NCI-H460 (cell line): ENCODE results near the gene ZGRF1. TPM values are rescaled to one million over a fixed set of nuclear protein-coding genes. Genes with fewer than 3 reads are reported as not detected.
"Not testable (repeated sequence)": the region's sequence is repeated elsewhere in the genome, so short reads cannot be mapped to it uniquely, and the experiment has no call there.

Experiments
- DNase-seq: peaks from one replicate; pipeline ENCODE4 v3.0.0-alpha.2; 2016; ENCODE audit warnings: low read depth; ENCODE audit errors: extremely low read depth
- polyA plus RNA-seq: library from polyadenylated mRNA; depleted of rRNA; stranded (reverse); fragments of >200 nt; gene quantifications from 2 replicates; pipeline ENCODE4 v1.2.3, GENCODE V29; 2014; cell fraction: nucleus; rRNA removed
- total RNA-seq: library from RNA; depleted of rRNA; stranded (reverse); fragments of >200 nt; shearing (Covaris generic); gene quantifications from 2 replicates; pipeline ENCODE4 v1.2.3, GENCODE V29; 2014; rRNA removed

Gene ZGRF1, protein sequence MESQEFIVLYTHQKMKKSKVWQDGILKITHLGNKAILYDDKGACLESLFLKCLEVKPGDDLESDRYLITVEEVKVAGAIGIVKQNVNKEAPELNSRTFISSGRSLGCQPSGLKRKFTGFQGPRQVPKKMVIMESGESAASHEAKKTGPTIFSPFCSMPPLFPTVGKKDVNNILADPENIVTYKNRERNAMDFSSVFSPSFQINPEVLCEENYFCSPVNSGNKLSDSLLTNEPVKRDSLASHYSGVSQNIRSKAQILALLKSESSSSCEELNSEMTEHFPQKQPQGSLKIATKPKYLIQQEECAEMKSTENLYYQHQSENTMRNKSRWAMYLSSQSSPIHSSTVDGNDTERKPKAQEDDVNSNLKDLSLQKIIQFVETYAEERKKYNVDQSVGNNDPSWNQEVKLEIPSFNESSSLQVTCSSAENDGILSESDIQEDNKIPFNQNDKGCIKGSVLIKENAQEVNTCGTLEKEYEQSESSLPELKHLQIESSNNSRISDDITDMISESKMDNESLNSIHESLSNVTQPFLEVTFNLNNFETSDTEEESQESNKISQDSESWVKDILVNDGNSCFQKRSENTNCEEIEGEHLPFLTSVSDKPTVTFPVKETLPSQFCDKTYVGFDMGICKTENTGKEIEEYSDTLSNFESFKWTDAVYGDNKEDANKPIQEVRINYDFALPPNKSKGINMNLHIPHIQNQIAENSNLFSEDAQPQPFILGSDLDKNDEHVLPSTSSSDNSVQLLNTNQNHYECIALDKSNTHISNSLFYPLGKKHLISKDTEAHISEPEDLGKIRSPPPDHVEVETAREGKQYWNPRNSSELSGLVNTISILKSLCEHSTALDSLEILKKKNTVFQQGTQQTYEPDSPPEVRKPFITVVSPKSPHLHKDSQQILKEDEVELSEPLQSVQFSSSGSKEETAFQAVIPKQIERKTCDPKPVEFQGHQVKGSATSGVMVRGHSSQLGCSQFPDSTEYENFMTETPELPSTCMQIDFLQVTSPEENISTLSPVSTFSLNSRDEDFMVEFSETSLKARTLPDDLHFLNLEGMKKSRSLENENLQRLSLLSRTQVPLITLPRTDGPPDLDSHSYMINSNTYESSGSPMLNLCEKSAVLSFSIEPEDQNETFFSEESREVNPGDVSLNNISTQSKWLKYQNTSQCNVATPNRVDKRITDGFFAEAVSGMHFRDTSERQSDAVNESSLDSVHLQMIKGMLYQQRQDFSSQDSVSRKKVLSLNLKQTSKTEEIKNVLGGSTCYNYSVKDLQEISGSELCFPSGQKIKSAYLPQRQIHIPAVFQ (N-terminal part only)
- 7.8 and 8.7 TPM in 2 replicates for total RNA-seq
- polyA plus RNA-seq = 31.2 and 54.6 TPM in 2 replicates

DNA sequence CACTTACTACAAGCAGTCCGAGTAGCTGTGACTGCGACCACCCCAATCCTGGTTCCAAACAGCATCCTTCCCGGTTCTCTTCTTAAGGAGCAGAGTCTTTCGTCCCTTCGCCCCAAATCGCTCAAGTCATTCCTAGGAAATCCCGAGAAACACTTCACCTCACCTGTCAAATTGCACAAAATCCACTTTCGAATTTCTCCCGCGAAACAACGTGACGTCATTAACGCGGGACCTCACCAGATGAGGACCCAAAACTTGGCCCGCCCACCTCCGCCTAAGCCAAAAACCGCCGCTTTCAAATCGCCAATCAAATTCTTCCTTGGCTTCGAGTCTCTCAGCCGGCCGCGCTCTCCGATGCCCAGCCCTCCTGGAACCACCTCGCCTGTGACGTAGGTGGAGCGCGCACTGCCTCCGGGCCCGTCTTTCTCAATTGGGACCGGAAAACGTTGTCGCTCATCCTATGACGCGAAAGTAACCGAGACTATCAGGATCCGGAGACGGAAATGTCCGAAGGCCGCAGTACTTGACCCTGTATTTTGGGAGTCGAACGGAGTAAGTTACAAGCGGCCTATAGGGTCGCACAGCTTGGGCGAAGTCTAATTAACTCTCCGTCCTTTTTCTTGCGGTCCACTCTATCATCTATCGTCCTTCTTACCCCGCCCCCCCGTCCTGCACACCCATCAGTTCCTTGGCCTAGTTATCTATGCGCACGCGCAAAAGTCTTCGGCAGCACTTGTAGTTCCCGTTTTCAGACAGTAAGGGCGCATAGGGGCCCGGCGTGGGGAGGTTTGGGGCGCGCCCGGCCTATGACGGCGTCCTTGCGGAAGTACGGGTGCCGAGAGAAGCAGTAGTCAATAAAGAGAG, at the start of gene ZGRF1, which contains the start of gene LARP7:
Gene ZGRF1 (minus strand): TSS at position 222 of the 864 bp plus-strand sequence. CDS start 3,733 bp downstream, outside the sequence.
Gene LARP7 (plus strand): TSS at position 456 of the 864 bp plus-strand sequence. CDS start 7,527 bp downstream, outside the sequence.
- peak; percentile 97 for DNase-seq

GRCh38 chr4:112680996-112681395, 44.3 kb upstream of the ZGRF1 start:
- no peak for DNase-seq

DNA sequence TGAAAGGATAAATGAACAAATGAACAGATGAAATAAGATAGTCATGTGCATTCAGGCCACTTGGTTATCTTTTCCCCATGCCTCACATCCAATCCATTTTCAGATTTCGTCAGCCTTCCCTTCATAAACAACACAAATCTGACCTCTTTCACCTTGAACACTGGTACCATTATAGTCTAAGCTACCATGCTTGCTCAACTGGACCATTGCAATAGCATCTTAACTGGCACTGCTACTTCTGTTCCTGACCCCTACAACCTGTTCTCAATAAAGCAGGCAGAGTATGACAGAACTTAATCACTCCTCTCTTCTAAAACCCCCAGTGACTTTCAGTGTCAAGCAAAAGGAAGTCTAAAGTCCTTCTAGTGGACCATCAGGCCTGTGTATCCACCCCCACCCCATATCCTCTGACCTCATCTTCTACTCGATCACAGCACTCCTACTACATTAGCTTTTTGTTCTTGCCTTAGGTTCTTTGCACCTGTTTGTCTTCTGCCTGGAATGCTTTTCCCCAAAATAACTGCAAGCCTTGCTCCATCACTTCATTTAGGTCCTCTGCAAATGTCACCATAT, 40.9 kb upstream of the ZGRF1 start:
- DNase-seq = no peak

DNA sequence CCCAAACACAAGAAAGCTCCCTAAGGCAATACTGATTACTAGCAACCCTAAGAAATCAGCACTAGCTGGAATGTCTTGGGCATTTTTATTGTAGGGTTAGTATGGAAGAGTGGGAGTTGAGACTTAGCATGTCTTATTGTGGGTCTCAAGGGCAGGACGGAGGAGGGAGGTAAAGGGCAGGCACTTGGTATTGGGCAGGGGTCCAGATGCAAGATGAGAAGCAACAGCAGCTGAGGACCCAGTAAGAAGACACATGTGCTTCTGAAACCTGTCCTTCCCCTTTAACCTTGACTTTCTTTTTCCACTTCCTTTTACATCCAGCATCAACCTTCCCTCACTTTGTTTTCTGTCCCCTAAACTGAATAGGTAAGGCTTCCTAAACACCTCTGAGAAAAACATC, 37.7 kb upstream of the ZGRF1 start:
- no peak for DNase-seq

GRCh38 chr4:112673686-112674085, 37.0 kb upstream of the ZGRF1 start:
- no peak for DNase-seq

GRCh38 chr4:112673076-112673475, 36.4 kb upstream of the ZGRF1 start:
- DNase-seq = no peak

DNA sequence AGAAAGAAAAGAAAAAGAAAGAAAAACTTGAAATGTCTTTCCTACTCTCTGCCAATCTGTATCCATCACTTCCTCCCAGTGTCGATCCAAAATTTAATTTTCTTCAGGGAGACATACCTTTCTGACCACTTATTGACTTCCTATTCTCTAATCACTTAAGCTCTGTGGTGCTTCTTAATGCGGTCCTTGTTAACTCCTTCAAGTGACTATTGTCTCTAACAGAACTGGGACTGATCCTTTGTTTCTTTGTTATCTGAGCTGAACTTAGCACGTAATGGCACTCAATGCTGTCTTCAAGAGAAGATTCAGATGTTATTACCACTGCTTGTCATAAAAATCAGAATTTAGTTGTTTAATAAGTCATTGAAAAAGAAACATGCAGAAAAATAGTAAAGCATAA, 31.4 kb upstream of the ZGRF1 start:
- no peak for DNase-seq

- DNase-seq = no peak
Measured at GRCh38 chr4:112664611-112665010, 27.9 kb upstream of the ZGRF1 start.

GRCh38 chr4:112656115-112656514, 19.4 kb upstream of the ZGRF1 start:
- DNase-seq = not testable (repeated sequence)

DNA sequence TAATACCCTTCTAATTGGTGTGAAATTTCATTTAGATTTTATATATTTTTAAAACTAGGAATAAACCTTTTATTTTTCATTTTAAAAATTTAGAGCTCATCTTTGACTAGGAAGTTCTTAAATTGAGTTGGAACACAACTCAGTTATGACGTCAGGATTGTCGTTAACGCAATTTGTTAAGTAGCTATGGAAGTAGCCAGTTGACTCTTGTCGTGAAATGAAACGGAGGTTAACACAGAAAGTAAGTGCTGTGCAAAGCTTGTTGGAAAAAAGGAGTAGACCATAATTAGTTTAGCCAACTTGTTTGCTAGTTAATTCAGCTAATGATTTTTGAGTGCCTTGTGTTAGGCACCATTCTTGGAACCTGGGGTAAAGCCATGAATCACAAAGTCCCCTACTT, 18.6 kb upstream of the ZGRF1 start:
- no peak for DNase-seq

DNA sequence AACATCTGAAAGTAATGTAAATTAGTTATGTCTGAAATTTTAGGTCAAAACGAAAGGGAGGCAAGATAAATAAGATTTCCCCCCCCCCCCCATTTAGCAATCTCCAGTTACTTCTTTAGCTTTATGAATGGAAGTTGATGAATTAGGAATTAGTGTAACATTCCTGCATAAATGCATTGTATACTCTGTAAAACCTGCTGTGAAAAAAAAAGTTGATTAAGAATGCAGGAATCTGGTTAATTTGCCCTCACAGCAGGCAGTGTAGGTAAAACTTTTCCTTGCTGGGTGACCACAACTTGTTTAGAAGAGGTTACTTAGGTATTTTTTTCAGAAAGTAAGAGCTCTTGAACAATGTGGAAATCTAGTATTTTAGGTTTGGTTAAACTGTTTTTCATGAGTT, 15.5 kb upstream of the ZGRF1 start:
- DNase-seq = no peak

GRCh38 chr4:112651641-112652040, 14.9 kb upstream of the ZGRF1 start:
- no peak for DNase-seq

DNA sequence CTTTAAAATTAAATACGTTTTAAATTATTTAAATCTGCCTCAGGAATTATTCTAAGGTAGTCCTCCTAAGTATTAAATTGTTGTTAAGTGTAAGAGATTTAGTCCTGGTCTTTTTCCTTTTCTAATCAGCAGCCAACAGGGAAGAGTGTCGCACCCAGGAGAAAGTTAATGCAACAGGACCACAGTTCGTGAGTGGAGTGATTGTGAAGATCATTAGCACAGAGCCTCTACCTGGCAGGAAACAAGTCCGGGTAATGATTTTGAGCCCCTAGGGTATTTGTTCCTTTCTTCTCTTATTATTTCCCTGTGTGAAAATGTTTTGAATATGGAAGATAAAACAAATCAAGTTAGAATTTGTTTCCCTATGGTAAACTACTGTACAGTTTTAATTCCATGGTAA, 13.6 kb upstream of the ZGRF1 start:
- no peak for DNase-seq

DNA sequence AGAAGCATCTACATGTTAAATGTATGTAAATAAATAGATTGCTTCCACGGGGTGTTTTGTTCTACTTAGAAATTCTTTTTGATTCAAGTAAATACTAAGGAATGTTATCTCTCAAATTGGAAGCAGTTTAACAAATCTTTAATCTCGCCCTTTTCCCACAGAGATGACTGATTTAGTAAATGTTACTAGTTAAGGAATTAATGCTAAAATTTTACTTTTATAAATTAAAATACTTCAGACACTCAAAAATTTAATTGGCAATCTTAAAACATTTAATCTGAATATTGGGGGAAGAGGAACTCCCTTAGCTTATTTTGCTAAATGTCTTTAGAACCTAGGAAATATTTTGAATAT, 12.3 kb upstream of the ZGRF1 start:
- DNase-seq = no peak

DNA sequence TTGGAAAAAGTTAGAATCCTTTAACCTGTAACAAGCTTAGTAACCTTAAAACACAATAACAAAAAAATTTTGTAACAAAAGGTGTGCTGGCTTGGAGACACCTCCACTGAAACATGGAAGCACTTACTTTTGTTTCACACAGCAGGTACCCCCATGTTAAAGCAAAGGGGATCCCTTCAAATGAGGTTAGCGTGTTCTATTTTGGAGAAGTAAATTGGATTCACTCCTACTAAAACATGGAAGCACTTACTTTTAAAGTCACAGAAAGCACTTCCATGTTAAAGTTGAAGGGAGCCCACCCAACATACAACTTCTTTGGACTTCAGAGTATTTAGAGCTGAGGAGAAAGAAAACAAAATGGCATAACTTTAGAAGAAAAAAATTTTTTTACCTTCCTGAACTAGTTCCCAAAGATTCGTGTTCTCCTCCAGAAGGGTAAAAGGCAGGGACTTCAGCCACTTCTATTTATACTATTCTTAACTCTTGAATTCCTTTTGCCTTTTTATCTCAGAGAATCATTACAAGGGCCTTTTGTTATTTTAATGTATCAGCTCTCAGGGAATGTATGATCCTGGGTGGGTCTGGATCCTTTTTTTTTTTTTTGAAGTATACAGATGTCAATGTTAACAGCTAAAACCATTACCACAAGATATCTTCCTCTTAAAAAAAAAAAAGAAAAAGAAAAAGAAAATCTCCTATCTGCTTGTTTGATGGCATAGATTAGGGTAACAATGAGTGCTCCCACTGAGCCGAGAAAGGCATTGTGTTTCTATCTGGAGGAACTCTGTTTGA, 11.8 kb upstream of the ZGRF1 start:
- DNase-seq = no peak

DNA sequence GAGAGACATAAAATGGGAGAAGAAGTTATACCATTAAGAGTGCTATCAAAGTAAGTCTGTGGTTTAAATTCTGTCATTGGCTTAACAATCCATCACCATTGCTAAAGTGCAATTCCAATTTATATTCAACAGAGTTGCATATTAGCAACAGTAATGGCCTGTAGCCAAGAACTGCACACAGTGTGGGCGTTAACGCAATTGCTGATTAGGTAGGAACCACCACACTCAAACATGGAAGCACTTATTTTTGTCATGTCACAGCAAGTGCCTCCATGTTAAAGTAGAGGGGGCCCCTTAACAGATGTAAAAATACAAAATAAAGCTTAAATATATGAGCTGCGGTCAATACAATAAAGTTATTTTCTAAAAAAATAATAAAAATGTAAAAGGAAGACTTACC, 11.1 kb upstream of the ZGRF1 start:
- DNase-seq = no peak

GRCh38 chr4:112646632-112647537, 10.2 kb upstream of the ZGRF1 start:
- DNase-seq = no peak
